ENCODE measurements around the gene ZNF467.

- TF ChIP-seq SRF (IDR thresholded peaks at IDR 0.05; ENCODE audit: low read depth) (no peak), CTCF (IDR thresholded peaks at IDR 0.05 in 2 of 3, conservative IDR thresholded peaks at IDR 0.05 in 1 of 3; ENCODE audit: borderline replicate concordance in 1 of 3, insufficient read depth in 1 of 3, low read depth in 2 of 3, low read length in 2 of 3) (no peak), POLR2A (IDR thresholded peaks at IDR 0.05; ENCODE audit: borderline replicate concordance, extremely low read depth, insufficient read depth, insufficient read length) (no peak), MAX (IDR thresholded peaks at IDR 0.05) (no peak), REST (IDR thresholded peaks at IDR 0.05; ENCODE audit: low read depth) (no peak), POLR2AphosphoS5 (IDR thresholded peaks at IDR 0.05; ENCODE audit: low read depth, low read length) (no peak), ZNF274 (IDR thresholded peaks at IDR 0.05; ENCODE audit: low read depth, low read length) (no peak)
These were observed 2.9 kb upstream of the ZNF467 start for GRCh38 chr7:149776289-149776688.

All from HCT116 (cell line).